GM10847 (cell line): ENCODE measurements around the gene RHBDF2.

Experiments
- POLR2A ChIP-seq: IDR thresholded peaks from 2 replicates; pipeline ENCODE4 v1.6.1; 2011; ENCODE audit not compliant: insufficient read length; ENCODE audit errors: extremely low read depth

Gene RHBDF2

DNA sequence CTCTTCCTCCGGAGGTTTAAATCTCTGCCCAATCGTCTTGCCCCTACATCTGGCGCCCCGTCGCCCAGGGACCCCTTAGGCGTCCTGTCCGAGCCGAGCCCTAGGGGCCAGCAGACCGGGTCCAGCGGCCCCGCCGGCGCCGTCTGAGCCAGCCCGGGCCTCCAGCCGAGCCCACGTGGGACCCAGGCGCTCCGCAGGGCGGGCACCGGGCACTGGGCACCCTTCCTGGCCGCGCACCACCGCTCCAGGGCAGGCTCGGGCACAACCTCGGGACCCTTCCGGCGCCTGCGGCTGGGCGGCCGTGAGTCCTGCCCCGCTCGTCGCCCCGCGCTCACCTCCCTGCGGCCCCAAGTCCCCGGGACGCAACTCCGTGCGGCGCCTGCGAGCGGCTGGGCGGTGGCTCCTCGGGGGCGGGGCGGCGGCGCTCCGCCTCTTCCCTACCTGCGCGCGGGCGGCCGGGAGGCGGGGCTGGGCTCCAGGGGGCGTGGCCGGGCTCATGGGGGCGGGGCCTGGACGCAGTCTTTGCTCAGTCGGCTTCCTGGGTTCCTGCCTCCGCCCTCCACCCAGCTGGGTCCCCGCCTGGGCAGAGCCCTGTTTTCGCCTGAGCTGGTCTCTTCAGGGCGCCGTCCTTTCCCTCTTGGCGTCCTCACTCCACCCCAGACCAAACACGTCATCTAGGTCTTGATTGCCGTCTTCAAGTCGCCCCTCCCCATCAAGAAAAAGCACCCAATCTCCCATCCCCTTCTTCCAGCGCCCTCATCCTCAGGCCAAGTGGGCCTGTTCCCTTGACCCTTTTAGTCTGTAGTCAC, at the start of gene RHBDF2:
Gene RHBDF2, minus strand, starts transcription at position 406 of the 809 bp plus-strand sequence. CDS start 19,899 bp downstream, outside the sequence.
- peak; percentile 90 for TF ChIP-seq POLR2A

DNA sequence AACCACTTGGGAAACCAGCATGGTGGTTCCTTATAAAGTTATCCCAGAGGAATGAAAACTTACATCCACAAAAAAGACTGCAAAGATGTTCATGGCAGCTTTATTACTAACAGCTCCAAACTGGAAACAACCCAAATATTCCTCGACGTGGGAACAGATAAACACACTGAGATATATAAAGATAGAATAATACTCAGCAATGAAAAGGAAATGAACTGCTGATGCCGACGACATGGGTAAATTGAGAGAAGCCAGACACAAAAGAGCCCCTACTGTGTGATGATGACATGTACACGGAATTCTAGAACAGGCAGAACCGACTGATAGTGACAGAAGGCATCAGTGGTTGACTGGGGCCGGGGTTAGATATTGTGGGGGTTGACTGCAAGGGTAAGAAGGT, 48.3 kb upstream of the RHBDF2 start:
- TF ChIP-seq POLR2A, result no peak

DNA sequence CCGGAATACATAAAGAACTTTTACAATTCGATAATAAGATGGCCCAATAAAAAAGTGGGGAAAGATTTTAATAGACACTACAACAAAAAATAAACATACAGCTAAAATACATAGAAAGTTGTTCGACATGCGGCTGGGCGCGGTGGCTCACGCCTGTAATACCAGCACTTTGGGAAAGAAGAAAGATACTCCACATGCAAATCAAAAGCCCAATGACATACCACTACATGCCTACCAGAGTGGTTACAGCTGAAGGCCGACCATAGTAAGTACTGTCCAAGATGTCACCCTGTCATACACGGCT, 47.9 kb upstream of the RHBDF2 start:
- no peak for TF ChIP-seq POLR2A

DNA sequence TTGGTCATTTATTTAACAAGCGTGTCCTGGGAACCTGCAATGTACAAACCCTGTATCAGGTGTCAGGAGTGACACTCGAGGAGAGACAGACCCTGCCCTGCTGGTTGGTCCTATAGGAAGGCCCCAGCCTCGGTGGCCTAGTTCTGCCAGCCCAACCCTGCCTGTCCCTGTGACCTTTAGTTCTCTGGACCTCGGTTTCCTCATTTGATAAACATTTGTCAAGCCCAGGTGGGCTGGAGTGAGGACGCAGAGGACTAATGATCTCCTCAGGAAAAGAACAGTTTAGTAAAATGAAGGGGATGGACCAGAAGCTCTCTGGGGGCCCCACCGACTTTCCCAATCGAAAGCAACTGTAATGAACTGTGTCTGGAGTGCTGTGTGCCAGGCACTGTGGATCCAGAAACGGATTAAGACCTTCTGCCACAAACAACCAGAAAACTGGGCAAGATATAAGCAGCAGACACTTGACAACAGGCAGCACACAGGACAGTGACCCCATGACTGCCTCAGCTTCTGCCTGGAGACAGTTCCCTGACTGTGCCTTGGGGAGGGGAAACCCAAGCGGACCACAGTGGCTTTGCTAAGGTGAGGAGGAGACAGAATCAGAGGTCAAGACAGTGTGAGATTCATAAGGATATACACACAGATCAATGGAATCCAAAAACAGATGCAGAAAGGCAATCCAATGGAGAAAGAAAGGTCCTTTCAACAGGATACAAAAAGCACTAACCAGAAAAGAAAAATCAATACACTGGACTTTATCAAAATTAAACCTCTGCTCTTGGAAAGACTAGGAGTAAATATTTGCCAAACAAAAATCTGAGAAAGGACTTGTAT, 47.4 kb upstream of the RHBDF2 start:
- no peak for TF ChIP-seq POLR2A

DNA sequence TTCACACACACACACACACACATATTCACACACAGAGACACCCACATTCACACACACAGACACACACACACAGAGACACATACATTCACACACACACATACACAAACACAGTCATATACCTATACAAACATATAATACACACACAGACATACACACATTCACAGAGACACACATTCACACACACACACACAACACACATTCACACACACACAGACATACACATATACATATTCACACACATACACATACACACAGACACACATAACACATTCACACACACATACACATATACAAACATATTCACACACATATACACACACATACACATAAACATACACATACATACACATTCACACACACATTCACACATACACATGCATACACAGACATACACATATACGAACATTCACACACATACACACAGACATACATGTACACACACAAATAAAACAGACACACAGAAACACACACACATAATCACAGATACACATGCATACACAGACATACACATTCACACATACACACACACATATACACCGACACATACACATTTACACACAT, 46.5 kb upstream of the RHBDF2 start:
- TF ChIP-seq POLR2A, result no peak

DNA sequence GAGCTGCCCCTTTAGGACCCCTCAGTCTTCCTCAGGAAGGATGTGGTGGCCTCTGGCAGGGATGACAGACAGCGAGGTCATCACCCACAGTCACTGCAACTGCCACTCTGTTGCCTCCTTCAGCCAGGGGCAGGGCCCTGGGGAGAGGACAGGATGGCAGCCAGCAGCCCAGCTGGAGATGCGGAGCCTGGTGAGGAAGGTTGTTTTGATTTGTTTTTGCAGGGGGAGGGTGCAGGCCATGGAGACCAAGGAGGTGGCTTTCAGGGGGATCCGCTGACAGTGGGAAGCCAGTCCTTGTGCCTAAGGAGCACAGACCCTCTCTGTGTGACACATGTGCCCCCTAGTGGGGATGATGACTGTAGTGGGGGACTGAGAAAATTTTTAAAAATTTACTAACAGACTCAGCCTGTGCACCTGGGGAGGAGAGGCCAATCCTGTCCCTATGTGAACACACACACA, 46.0 kb upstream of the RHBDF2 start:
- no peak for TF ChIP-seq POLR2A

DNA sequence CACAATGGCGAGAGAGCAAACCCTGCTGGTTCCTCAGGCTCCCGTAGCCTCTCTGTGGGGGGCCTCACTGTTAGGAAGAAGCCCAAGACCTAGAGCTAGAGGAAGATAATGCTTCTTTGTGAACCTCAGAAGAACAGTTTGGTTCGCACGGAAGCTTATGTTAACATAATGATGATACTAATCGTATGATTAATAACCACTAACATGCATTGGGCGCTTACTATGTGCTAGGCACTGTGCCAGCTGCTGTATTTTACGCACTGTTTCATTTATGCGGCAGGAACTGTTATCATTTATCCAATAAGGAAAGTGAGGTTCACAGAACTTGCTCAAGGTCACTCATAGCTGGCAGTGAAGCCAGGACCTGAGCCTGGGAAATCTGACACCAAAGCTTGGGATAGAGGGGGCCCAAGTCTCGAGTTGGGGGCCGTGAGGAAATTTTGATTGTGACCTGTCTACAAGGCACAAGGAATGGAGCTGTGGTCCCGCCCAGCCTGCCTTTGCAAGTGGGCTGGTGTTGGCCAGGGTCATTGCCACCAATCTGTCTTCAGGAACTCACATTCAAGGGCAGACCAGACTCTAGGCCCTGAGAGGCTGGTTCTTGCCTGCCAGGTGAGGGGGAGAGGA, 45.4 kb upstream of the RHBDF2 start:
- TF ChIP-seq POLR2A, result no peak

DNA sequence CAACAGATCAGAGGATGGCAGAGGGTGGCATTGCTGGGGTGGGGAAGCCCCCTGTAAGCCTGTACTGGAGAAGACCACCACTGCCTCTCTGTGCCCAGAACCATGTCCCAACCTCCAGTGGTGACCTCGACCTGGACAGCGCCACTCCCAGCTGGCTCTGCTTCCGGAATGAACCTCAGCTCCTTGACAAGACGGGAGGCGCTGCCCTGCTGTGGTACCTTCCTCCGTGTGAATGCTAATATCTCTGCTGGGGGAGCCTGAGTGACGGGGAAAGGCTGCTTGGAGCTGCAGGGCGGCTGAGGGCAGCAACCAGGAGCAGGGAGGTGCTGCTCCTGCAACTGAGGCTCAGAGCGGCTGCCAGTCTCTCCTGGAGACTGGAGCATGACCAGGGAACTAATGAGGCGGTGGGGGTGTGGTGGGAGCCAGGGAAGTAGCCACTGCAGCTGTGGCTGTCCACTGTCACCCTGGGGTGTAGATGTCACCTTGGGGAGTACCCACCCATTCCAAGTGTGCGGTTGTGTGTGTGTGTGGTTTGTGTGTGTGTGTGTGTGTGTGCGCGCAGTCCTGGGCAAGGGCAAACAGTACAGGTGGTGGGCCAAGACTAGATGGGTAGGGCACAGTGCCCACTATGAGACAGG, 44.8 kb upstream of the RHBDF2 start:
- TF ChIP-seq POLR2A, result no peak

DNA sequence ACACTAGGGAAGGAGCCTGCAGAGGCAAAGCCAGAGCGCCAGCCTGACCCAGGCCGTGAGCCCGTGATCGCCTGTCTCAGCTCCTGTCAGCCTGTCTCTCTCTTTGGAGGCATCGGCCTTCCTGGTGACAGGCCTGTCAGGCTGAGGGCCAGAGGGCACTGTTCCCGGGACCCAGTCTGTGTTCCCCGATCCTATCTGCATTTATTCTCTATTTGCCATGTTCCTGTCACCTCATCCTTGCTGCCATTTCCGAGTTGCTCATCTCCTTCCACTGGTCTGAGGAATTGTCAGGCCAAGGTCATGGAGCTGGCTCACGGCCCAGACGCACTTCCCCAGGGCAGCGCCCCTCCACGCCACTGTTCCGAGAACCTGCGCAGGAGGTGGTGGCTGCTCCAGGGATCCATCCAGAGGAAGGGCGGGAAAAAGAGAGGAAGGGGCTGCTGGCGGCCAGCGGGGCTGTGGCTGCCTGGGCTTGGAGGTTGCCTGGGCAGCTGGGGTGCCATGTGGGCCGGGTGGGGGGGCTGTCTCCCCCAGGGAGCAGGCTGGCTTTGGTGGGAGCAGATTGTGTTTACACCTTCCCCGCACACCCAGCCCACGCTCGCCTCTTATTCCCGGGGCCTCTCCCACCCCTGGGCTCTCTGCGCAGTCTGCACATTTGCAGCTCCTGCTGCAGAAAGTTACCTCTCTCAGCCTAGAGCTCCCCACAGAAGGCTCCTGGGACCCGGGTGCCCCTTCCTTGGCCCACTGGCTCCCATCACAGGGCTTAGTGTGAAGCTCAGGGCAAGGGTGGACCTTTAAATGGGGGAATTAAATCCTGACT, 43.5 kb upstream of the RHBDF2 start:
- TF ChIP-seq POLR2A, result no peak

DNA sequence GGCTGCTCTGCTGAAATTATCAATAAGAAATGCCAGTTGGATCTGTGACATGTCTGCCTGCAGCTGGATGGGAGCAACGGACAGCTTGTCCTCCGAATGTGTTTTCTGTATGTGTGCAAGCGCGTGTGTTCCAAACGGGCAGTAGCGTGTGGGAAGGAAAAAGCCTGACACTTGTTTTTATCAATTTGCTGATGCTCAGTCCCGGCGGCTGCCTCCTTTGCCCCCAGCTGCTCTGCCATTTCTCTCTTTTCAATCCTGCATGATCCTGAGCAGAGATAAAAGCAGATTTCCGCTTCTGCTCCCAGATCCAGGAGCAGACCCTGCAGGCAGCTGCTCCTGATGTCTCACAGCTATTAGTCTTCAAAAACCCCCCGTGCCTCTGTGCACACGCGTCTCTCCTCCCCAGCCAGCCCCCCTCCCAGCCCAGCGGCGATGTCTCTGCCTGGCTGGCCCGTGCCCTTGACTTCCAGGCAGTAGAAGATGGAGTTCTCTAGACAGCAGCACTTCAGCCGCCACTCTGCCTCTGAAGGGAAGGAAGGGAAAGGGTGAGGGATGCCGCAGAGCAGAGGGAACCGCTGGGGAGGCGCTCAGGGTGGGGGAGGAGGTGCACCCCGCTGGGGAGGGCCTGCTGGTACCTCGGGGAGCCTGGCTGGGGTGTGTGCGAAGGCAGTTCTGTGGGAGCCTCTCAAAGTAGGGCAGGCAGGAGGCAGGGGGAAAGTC, 42.8 kb upstream of the RHBDF2 start:
- TF ChIP-seq POLR2A, result no peak

DNA sequence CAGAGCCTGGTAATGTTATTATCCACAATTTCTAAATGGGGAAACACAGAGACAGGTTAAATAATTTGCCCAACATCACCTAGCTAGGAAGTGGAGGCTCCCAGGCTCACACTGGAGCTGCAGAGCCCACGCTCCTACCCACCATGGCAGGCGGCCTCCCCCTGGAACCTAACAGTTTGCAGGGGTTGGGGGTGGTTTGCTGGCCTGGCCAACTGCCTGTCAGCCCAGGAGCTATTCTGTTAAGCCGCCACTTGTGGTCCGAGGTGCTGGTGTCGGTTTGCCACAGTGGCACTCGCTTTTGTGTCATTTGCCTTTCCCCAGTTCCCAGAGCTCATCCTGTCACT, 42.2 kb upstream of the RHBDF2 start:
- TF ChIP-seq POLR2A, result no peak

DNA sequence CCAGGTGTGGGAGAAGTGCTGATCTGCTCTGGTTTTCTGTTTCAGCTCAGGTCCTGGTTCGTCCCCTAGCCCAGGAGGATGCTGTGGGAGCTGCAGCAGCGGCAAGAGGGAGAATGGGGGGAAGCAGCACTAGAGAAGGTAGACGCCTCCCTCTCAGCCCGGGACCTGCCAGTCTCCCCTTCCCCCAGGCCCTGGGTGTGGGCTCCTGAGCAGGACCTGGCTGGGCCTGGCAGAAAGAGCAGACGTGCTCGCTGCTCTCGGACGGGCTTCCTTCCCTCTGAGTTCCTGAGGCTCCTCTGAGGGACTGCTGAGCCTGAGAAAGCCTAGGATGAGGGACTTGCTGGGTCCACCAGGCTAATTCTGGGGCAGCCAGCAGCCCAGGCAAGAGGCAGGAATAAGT, 41.8 kb upstream of the RHBDF2 start:
- no peak for TF ChIP-seq POLR2A

DNA sequence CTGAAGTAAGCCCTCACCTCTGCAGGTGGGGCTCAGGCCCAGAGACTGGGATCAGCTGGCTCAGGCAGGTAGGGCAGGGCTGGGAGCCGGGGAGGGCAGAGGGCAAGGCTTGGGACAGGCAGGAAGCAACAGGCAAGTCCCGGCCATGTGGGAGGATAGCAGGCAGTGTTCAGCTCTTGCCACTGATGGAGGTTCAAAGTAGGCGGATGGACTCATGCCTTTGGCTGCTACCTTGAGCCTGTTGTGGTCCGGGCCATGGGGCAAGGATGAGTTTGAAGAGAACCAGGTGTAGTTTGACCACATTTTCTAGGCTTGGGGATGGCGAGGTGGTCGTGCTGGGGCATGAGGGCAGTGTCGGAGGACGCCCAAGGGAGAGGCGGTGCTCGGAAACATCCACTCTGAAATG, 41.3 kb upstream of the RHBDF2 start:
- no peak for TF ChIP-seq POLR2A
